ENCODE data around the gene TRIM44.

- TF ChIP-seq POLR2A (IDR thresholded peaks at IDR 0.05) (no peak), CTCF (IDR thresholded peaks at IDR 0.05) (no peak), POLR2AphosphoS5 (IDR thresholded peaks at IDR 0.05) (no peak)
Observed at GRCh38 chr11:35750981-35751663, 88.5 kb downstream of the TRIM44 start.
